GM18517 (cell line): Measurements from ENCODE around the gene URB1.
"Not testable (repeated sequence)": the region's sequence is repeated elsewhere in the genome, so short reads cannot be mapped to it uniquely, and the experiment has no call there.

Experiments used
- ATAC-seq: cut with Tn5 transposase; IDR thresholded peaks from one replicate; pipeline ENCODE4 v1.9.1; 2021; ENCODE audit warnings: mild to moderate bottlenecking, moderate library complexity; ENCODE audit not compliant: unreplicated experiment

URB1 gene

GRCh38 chr21:32325706-32326105, 67.1 kb downstream of the URB1 start:
- ATAC-seq = no peak

- ATAC-seq = no peak
Measured at GRCh38 chr21:32322676-32323075, 70.1 kb downstream of the URB1 start.

- no peak for ATAC-seq
Measured at GRCh38 chr21:32322103-32322502, 70.7 kb downstream of the URB1 start.

- no peak for ATAC-seq
Measured at GRCh38 chr21:32321480-32321879, 71.3 kb downstream of the URB1 start.

- ATAC-seq = no peak
Measured at GRCh38 chr21:32320726-32321125, 72.1 kb downstream of the URB1 start.

GRCh38 chr21:32320059-32320458, 72.8 kb downstream of the URB1 start:
- ATAC-seq = no peak

- ATAC-seq = no peak
Measured at GRCh38 chr21:32319012-32319411, 73.8 kb downstream of the URB1 start.

GRCh38 chr21:32317726-32318125, 75.1 kb downstream of the URB1 start:
- no peak for ATAC-seq

- ATAC-seq = no peak
Measured at GRCh38 chr21:32316361-32317215, 76.2 kb downstream of the URB1 start.

GRCh38 chr21:32315511-32316281, 77.1 kb downstream of the URB1 start:
- no peak for ATAC-seq

GRCh38 chr21:32314806-32315205, 78.0 kb downstream of the URB1 start:
- ATAC-seq = no peak

GRCh38 chr21:32312976-32313375, 79.8 kb downstream of the URB1 start:
- ATAC-seq = no peak

GRCh38 chr21:32312326-32312725, 80.5 kb downstream of the URB1 start:
- ATAC-seq = no peak

GRCh38 chr21:32311621-32312020, 81.2 kb downstream of the URB1 start:
- no peak for ATAC-seq

- ATAC-seq = not testable (repeated sequence)
Measured at GRCh38 chr21:32310976-32311375, 81.8 kb downstream of the URB1 start.

GRCh38 chr21:32309906-32310460, 82.8 kb downstream of the URB1 start:
- ATAC-seq = no peak

GRCh38 chr21:32308696-32309095, 84.1 kb downstream of the URB1 start:
- no peak for ATAC-seq

- no peak for ATAC-seq
Measured at GRCh38 chr21:32307706-32308105, 85.1 kb downstream of the URB1 start.

GRCh38 chr21:32306021-32306780, 86.6 kb downstream of the URB1 start:
- ATAC-seq = no peak

- no peak for ATAC-seq
Measured at GRCh38 chr21:32304998-32305397, 87.8 kb downstream of the URB1 start.

GRCh38 chr21:32303385-32303784, 89.4 kb downstream of the URB1 start:
- no peak for ATAC-seq
